IMR-90 (cell line): ENCODE measurements around the gene ITPK1. TPM values are rescaled to one million over a fixed set of nuclear protein-coding genes. Genes with fewer than 3 reads are reported as not detected.
"Not testable (repeated sequence)": the region's sequence is repeated elsewhere in the genome, so short reads cannot be mapped to it uniquely, and the experiment has no call there.

ENCODE experiments used
- ATAC-seq: fragments of 200-7000 bp; cut with Tn5 transposase; 2 replicates; pipeline ENCODE4 v1.9.1; 2020; ENCODE audit warnings: low read depth, mild to moderate bottlenecking, moderate library complexity
- BruUV-seq: library from RNA; stranded (reverse); fragments of 400-500 nt; replicated peaks from 2 replicates; lab custom pipeline; 2021; lab: Mats Ljungman, UMichigan
- CTCF ChIA-PET: fragments of 300-600 bp; formaldehyde crosslinking; extraction: SDS; loops from one replicate; lab custom pipeline; 2021; ENCODE audit warnings: antibody characterized with exemption; lab: Yijun Ruan, JAX
- POLR2A ChIA-PET: fragments of 300-600 bp; sonication (Branson Sonifier 250); formaldehyde crosslinking; loops from one replicate; lab custom pipeline; 2022; ENCODE audit warnings: antibody characterized with exemption; ENCODE audit not compliant: unreplicated experiment; lab: Charles Lee
- DNase-seq: peaks from one replicate; pipeline ENCODE4 v3.0.0; 2013
- H2AFZ ChIP-seq: replicated peaks from 2 replicates; pipeline ENCODE3; 2013; ENCODE audit warnings: low read length, mild to moderate bottlenecking; ENCODE audit not compliant: poor library complexity
- H2AK5ac ChIP-seq: 2 replicates; pipeline ENCODE4 v1.6.1; 2013; ENCODE audit warnings: low read depth, low read length, inconsistent platforms
- H2AK9ac ChIP-seq: replicated peaks from 2 replicates; pipeline ENCODE3; 2013; ENCODE audit warnings: mild to moderate bottlenecking, low read depth, low read length, moderate library complexity; ENCODE audit not compliant: poor library complexity
- H2BK120ac ChIP-seq: 2 replicates; pipeline ENCODE4 v1.6.1; 2013; ENCODE audit warnings: low read depth, low read length, inconsistent platforms
- H2BK15ac ChIP-seq: 3 replicates; pipeline ENCODE4 v1.6.1; 2013; ENCODE audit warnings: low read depth, low read length, inconsistent platforms
- H2BK20ac ChIP-seq: 2 replicates; pipeline ENCODE4 v1.6.1; 2013; ENCODE audit warnings: low read depth, mild to moderate bottlenecking, inconsistent platforms, low read length, moderate library complexity
- H2BK5ac ChIP-seq: 2 replicates; pipeline ENCODE4 v1.6.1; 2013; ENCODE audit warnings: mild to moderate bottlenecking, low read depth, low read length, inconsistent platforms; ENCODE audit not compliant: poor library complexity, severe bottlenecking
- H3K14ac ChIP-seq: replicated peaks from 2 replicates; pipeline ENCODE4 v1.6.1; 2013; ENCODE audit warnings: low read depth, low read length, inconsistent platforms
- H3K18ac ChIP-seq: 2 replicates; pipeline ENCODE4 v1.6.1; 2013; ENCODE audit warnings: low read depth, low read length, control low read depth
- H3K23ac ChIP-seq: 2 replicates; pipeline ENCODE4 v1.6.1; 2013; ENCODE audit warnings: low read depth, low read length, inconsistent platforms
- H3K27ac ChIP-seq: 2 replicates; pipeline ENCODE4 v1.5.1; 2013; ENCODE audit warnings: mild to moderate bottlenecking, control low read depth, low read length; ENCODE audit not compliant: insufficient read depth
- H3K27me3 ChIP-seq: 2 replicates; pipeline ENCODE4 v1.6.1; 2013; ENCODE audit warnings: low read length; ENCODE audit not compliant: control insufficient read depth, insufficient read depth
- H3K36me3 ChIP-seq: 2 replicates; pipeline ENCODE4 v1.6.1; 2013; ENCODE audit warnings: low read length, mixed read lengths; ENCODE audit not compliant: control insufficient read depth, insufficient read depth
- H3K4ac ChIP-seq: 2 replicates; pipeline ENCODE4 v1.6.1; 2013; ENCODE audit warnings: low read depth, low read length, inconsistent platforms
- H3K4me1 ChIP-seq: 2 replicates; pipeline ENCODE4 v1.6.1; 2013; ENCODE audit warnings: low read length, mixed read lengths; ENCODE audit not compliant: control insufficient read depth, insufficient read depth
- H3K4me2 ChIP-seq: 2 replicates; pipeline ENCODE4 v1.6.1; 2013; ENCODE audit warnings: low read depth, mild to moderate bottlenecking, control low read depth, low read length, moderate library complexity
- H3K4me3 ChIP-seq: 2 replicates; pipeline ENCODE4 v1.5.1; 2013; ENCODE audit warnings: low read depth, mild to moderate bottlenecking, control low read depth, low read length, moderate library complexity; ENCODE audit not compliant: insufficient read depth
- H3K56ac ChIP-seq: 2 replicates; pipeline ENCODE4 v1.6.1; 2013; ENCODE audit warnings: low read length, inconsistent platforms; ENCODE audit not compliant: insufficient read depth; ENCODE audit errors: extremely low read depth
- H3K79me1 ChIP-seq, 2 experiments: 2 replicates each; pipeline ENCODE4 v1.6.1; 2013; ENCODE audit warnings: low read length in 2 of 2, inconsistent platforms in 1 of 2, low read depth in 1 of 2
- H3K9ac ChIP-seq: 2 replicates; pipeline ENCODE4 v1.6.1; 2013; ENCODE audit warnings: low read depth, low read length, control low read depth
- H3K9me1 ChIP-seq: 2 replicates; pipeline ENCODE4 v1.6.1; 2013; ENCODE audit warnings: low read length, inconsistent platforms; ENCODE audit not compliant: insufficient read depth
- H3K9me3 ChIP-seq: 2 replicates; pipeline ENCODE4 v1.6.1; 2013; ENCODE audit warnings: low read length; ENCODE audit not compliant: control insufficient read depth, insufficient read depth
- H4K20me1 ChIP-seq: 2 replicates; pipeline ENCODE4 v1.6.1; 2013; ENCODE audit warnings: low read length, inconsistent platforms; ENCODE audit not compliant: insufficient read depth
- H4K5ac ChIP-seq: 2 replicates; pipeline ENCODE4 v1.6.1; 2013; ENCODE audit warnings: mild to moderate bottlenecking, low read depth, low read length, control low read depth
- H4K8ac ChIP-seq, 2 experiments: 2 replicates each; pipeline ENCODE4 v1.6.1; 2013; ENCODE audit warnings: low read depth in 2 of 2, low read length in 2 of 2, control low read depth in 1 of 2, inconsistent platforms in 1 of 2
- H4K91ac ChIP-seq: 2 replicates; pipeline ENCODE4 v1.6.1; 2013; ENCODE audit warnings: low read depth, low read length, inconsistent platforms; ENCODE audit not compliant: insufficient read depth
- WGBS, 2 experiments: methylation state at CpG; one replicate each; pipeline versions ENCODE4 v1.1.5 to v1.1.7; 2013; ENCODE audit warnings: missing lambda C conversion rate in 2 of 2; ENCODE audit not compliant: insufficient read length in 1 of 2; ENCODE audit errors: extremely low coverage in 2 of 2; 5-methylcytosine and 5-hydroxymethylcytosine counted together
- dilution Hi-C: fragments of 300-500 bp; cut with HindIII; formaldehyde crosslinking; loops from one replicate; pipeline ENCODE4 v1.14.3; 2018; ENCODE audit warnings: low sequenced_read_pairs; ENCODE audit not compliant: unreplicated experiment
- in situ Hi-C: fragments of 300-500 bp; cut with MboI; formaldehyde crosslinking; loops from 3 replicates; pipeline ENCODE4 v1.14.3; 2019; ENCODE audit warnings: low sequenced_read_pairs, inconsistent platforms, mixed read lengths
- intact Hi-C: fragments of 100-400 bp; cut with micrococcal nuclease; formaldehyde crosslinking; loops from 2 replicates; pipeline ENCODE4 v1.10.0; 2022
- polyA plus RNA-seq, 3 experiments: library from polyadenylated mRNA; depleted of rRNA; stranded (reverse); fragments of >200 nt; gene quantifications; 2 replicates each; pipeline ENCODE4 v1.2.3, GENCODE V29; 2012; ENCODE audit warnings: low replicate concordance in 1 of 3
- total RNA-seq: library from RNA; depleted of rRNA; stranded (reverse); fragments of >200 nt; gene quantifications from 2 replicates; pipeline ENCODE4 v1.2.3, GENCODE V29; 2012

The ITPK1 gene
- total and polyA plus RNA-seq, 2 of the 4 experiments (the other 2 are of a cell fraction), result 21.7 to 26.9 TPM

- H3K9me1 ChIP-seq, H2BK20ac ChIP-seq, H2AK5ac ChIP-seq, H3K4me3 ChIP-seq, H4K5ac ChIP-seq, H2BK5ac ChIP-seq, H3K27me3 ChIP-seq, H4K20me1 ChIP-seq, H3K14ac ChIP-seq, H2AK9ac ChIP-seq, H3K4ac ChIP-seq, H3K23ac ChIP-seq, DNase-seq, H2BK120ac ChIP-seq, H3K36me3 ChIP-seq, H4K8ac ChIP-seq, intact Hi-C loops, H3K9me3 ChIP-seq, ATAC-seq, H3K9ac ChIP-seq, H3K4me2 ChIP-seq, H3K56ac ChIP-seq, H3K18ac ChIP-seq, BruUV-seq, H3K27ac ChIP-seq, H2AFZ ChIP-seq, H3K4me1 ChIP-seq, H4K91ac ChIP-seq, in situ Hi-C loops, POLR2A ChIA-PET, H3K79me1 ChIP-seq, H2BK15ac ChIP-seq, dilution Hi-C loops: not testable (repeated sequence)
- 96% methylated on average over 4 of the region's 10 CpGs; no CpG with 5 or more reads in 1 of the 2 experiments for WGBS, 2 experiments
- CTCF ChIA-PET, result interaction anchor here (2.3 kb wide), 1 partner anchor 8 kb away, joined by 10 read pairs; no protein-coding TSS in a partner anchor
Observed at GRCh38 chr14:93105856-93106255, 9.9 kb downstream of the ITPK1 start.
